ENCODE measurements around the gene C3orf70.

The C3orf70 gene

GRCh38 chr3:185084901-185085300, 68.0 kb downstream of the C3orf70 start:
- DNase-seq (ENCODE audit: low spot score), result no peak
- POLR2A ChIA-PET (ENCODE audit: low non-redundant PET), result no interaction called here
- CTCF ChIA-PET, result interaction anchor here (0.6 to 0.7 kb wide), 5 partner anchors 20 to 321 kb away, joined by 3 to 5 read pairs (median 3); no protein-coding TSS in a partner anchor
- no peak overlapping the region for H3K27ac ChIP-seq
- TF ChIP-seq, protein P1, sequence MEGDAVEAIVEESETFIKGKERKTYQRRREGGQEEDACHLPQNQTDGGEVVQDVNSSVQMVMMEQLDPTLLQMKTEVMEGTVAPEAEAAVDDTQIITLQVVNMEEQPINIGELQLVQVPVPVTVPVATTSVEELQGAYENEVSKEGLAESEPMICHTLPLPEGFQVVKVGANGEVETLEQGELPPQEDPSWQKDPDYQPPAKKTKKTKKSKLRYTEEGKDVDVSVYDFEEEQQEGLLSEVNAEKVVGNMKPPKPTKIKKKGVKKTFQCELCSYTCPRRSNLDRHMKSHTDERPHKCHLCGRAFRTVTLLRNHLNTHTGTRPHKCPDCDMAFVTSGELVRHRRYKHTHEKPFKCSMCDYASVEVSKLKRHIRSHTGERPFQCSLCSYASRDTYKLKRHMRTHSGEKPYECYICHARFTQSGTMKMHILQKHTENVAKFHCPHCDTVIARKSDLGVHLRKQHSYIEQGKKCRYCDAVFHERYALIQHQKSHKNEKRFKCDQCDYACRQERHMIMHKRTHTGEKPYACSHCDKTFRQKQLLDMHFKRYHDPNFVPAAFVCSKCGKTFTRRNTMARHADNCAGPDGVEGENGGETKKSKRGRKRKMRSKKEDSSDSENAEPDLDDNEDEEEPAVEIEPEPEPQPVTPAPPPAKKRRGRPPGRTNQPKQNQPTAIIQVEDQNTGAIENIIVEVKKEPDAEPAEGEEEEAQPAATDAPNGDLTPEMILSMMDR (conservative IDR thresholded peaks at IDR 0.05; ENCODE audit: low read depth), result no peak

DNA sequence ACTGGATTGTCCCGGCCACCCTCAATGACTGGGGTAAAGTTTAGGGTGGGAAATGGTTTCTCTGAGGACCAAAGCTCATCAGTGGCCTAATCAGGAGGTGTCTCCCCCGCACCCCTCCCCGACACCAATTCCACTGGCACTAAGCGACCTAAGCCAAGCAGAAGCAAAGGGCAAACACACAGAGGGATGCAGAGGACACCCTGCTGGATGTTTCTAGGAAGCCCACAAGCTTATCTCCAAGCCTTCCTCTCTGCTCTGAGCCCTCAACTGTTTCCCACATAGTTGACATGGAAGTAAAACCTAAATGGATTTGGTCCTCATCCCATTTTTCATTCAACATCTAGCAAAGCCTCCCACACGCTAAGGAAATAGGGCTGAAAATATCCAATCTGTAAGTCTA, 68.5 kb downstream of the C3orf70 start:
- ChIA-PET POLR2A (ENCODE audit: low non-redundant PET) (no interaction called here), CTCF (interaction anchor here (0.6 to 0.7 kb wide), 4 partner anchors 21 to 322 kb away, joined by 3 to 5 read pairs (median 4); no protein-coding TSS in a partner anchor)
- TF ChIP-seq, protein P1 (conservative IDR thresholded peaks at IDR 0.05; ENCODE audit: low read depth), result no peak
- H3K27ac ChIP-seq, result no peak overlapping the region
- DNase-seq (ENCODE audit: low spot score), result no peak

DNA sequence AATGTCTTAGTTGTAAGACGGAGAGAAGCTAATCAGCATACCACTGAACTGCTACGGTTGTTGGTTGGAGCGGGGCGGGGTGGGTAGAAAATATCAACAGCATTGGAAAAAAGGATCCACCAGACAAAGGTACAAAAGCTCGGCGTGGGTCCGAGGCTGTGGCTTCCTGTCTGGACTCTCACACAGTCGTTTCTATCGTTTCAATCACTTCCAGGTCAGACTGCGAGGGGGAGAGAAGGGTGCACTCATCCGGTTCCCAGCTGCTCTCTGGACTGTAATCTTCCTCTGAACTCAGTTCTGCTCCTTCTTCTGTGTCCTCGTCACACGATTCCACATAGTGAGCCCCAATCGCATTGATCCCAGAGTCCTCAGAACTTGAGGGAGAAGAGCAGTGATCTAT, 70.0 kb downstream of the C3orf70 start:
- TF ChIP-seq, protein P1 (conservative IDR thresholded peaks at IDR 0.05; ENCODE audit: low read depth), result no peak
- H3K27ac ChIP-seq, result no peak overlapping the region
- ChIA-PET POLR2A (ENCODE audit: low non-redundant PET) (no interaction called here), CTCF (interaction anchor here (0.7 kb wide), 1 partner anchor 135 kb away, joined by 3 read pairs; no protein-coding TSS in a partner anchor)
- no peak for DNase-seq (ENCODE audit: low spot score)

GRCh38 chr3:185082149-185082548, 70.7 kb downstream of the C3orf70 start:
- no peak for DNase-seq (ENCODE audit: low spot score)
- POLR2A ChIA-PET (ENCODE audit: low non-redundant PET), result no interaction called here
- TF ChIP-seq, protein P1 (conservative IDR thresholded peaks at IDR 0.05; ENCODE audit: low read depth), result no peak
- H3K27ac ChIP-seq, result no peak overlapping the region
- CTCF ChIA-PET, result interaction anchor here (0.7 kb wide), 1 partner anchor 211 kb away, joined by 3 read pairs; no protein-coding TSS in a partner anchor

DNA sequence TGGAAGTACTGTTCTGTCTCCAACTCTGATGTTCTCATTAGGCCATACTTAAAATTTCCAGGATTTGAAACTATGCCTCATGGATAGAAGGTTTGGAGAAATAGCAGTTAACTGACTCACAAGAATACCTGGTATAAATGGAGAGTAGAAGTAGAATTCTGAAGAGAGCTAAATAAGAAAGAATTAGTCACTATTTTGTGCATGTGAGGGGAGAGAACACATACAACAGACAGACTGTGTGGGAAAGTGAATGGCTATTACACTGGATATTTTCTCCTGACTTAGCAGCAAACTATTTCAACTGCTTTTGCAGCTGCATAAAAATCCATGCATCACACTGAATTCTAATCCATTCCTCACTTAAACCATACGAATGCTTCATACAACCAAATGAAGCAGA, 71.3 kb downstream of the C3orf70 start:
- no peak overlapping the region for H3K27ac ChIP-seq
- TF ChIP-seq, protein P1 (conservative IDR thresholded peaks at IDR 0.05; ENCODE audit: low read depth), result no peak
- POLR2A ChIA-PET (ENCODE audit: low non-redundant PET), result no interaction called here
- CTCF ChIA-PET, result interaction anchor here (0.7 kb wide), 1 partner anchor 210 kb away, joined by 3 read pairs; no protein-coding TSS in a partner anchor
- DNase-seq (ENCODE audit: low spot score), result no peak

- H3K27ac ChIP-seq, result no peak overlapping the region
- ChIA-PET POLR2A (ENCODE audit: low non-redundant PET) (no interaction called here), CTCF (no interaction called here)
- TF ChIP-seq, protein P1 (conservative IDR thresholded peaks at IDR 0.05; ENCODE audit: low read depth), result no peak
- no peak for DNase-seq (ENCODE audit: low spot score)
These were observed 73.2 kb downstream of the C3orf70 start for GRCh38 chr3:185079625-185080024.
